ENCODE measurements around the gene TM7SF3. TPM values are rescaled to one million over a fixed set of nuclear protein-coding genes. Genes with fewer than 3 reads are reported as not detected.

TM7SF3 gene
- total RNA-seq, 1 experiment from 2014 or later, result 114 TPM

GRCh38 chr12:27001663-27002062 lies 12.5 kb downstream of the TM7SF3 start:
- no peak for TF ChIP-seq CTCF (conservative IDR thresholded peaks at IDR 0.05; ENCODE audit: low read depth, low read length)
- TF ChIP-seq EZH2phosphoT487 (IDR thresholded peaks at IDR 0.05; ENCODE audit: borderline replicate concordance, low read length), result no peak
- TF ChIP-seq EZH2 (IDR thresholded peaks at IDR 0.05; ENCODE audit: low read length, unreplicated experiment), result no peak
- peaks cover 13% of the 10 kb centered on the region; the same call in 1 of the 2 replicates for H3K79me2 ChIP-seq (ENCODE audit: low read length)
- H3K27me3 ChIP-seq (ENCODE audit: low read length), result no peaks in the 10 kb centered on the region
- no peaks in the 10 kb centered on the region for H3K9me3 ChIP-seq (ENCODE audit: low read length)
- no peak overlapping the region for H3K4me3 ChIP-seq (ENCODE audit: low read length)
- no peaks in the 10 kb centered on the region for H4K20me1 ChIP-seq (ENCODE audit: low read length)
- H3F3A ChIP-seq (ENCODE audit: low read length, unreplicated experiment), result no peaks in the 10 kb centered on the region
- H3K36me3 ChIP-seq (ENCODE audit: low read depth, low read length), result no peaks in the 10 kb centered on the region
- intact Hi-C loops (cut with micrococcal nuclease), result no loop called here
- no peak for ATAC-seq
- H3K4me1 ChIP-seq (ENCODE audit: insufficient read depth, low read length), result peaks cover 11% of the 10 kb centered on the region
- no peak overlapping the region for H3K4me2 ChIP-seq (ENCODE audit: low read length)
- no peaks in the 10 kb centered on the region for H3K9me2 ChIP-seq (replicated peaks; ENCODE audit: low read length)
- no peak for DNase-seq
- H3K27ac ChIP-seq (ENCODE audit: low read length), result no peak overlapping the region
- no peak overlapping the region for H3K9ac ChIP-seq (ENCODE audit: low read length)
- ChIA-PET POLR2A (ENCODE audit: unreplicated experiment) (no interaction called here), CTCF (no interaction called here)
- H2AFZ ChIP-seq (ENCODE audit: low read length), result no peak overlapping the region
- BruUV-seq (replicated peaks), result no TSS peak

GRCh38 chr12:27000961-27001360 lies 13.2 kb downstream of the TM7SF3 start:
- H3K4me1 ChIP-seq (ENCODE audit: insufficient read depth, low read length), result peaks cover 11% of the 10 kb centered on the region
- POLR2A ChIA-PET (ENCODE audit: unreplicated experiment), result no interaction called here
- DNase-seq, result no peak

More at GRCh38 chr12:27000961-27001360, 13.2 kb downstream of the TM7SF3 start:
- Histone ChIP-seq H3K79me2 (ENCODE audit: low read length) (peaks cover 13% of the 10 kb centered on the region; the same call in 1 of the 2 replicates), H3K9ac (ENCODE audit: low read length) (no peak overlapping the region), H3K27me3 (ENCODE audit: low read length) (no peaks in the 10 kb centered on the region), H3K4me2 (ENCODE audit: low read length) (no peak overlapping the region), H3K9me3 (ENCODE audit: low read length) (no peaks in the 10 kb centered on the region), H3K27ac (ENCODE audit: low read length) (no peak overlapping the region), H3K9me2 (replicated peaks; ENCODE audit: low read length) (no peaks in the 10 kb centered on the region), H2AFZ (ENCODE audit: low read length) (no peak overlapping the region), H3F3A (ENCODE audit: low read length, unreplicated experiment) (no peaks in the 10 kb centered on the region), H4K20me1 (ENCODE audit: low read length) (no peaks in the 10 kb centered on the region), H3K36me3 (ENCODE audit: low read depth, low read length) (no peaks in the 10 kb centered on the region; the same call in 1 of the 2 replicates), H3K4me3 (ENCODE audit: low read length) (no peak overlapping the region)
- BruUV-seq (replicated peaks), result no TSS peak
- CTCF ChIA-PET, result no interaction called here
- ATAC-seq, result no peak
- TF ChIP-seq EZH2 (IDR thresholded peaks at IDR 0.05; ENCODE audit: low read length, unreplicated experiment) (no peak), EZH2phosphoT487 (IDR thresholded peaks at IDR 0.05; ENCODE audit: borderline replicate concordance, low read length) (no peak), CTCF (conservative IDR thresholded peaks at IDR 0.05; ENCODE audit: low read depth, low read length) (no peak)
- intact Hi-C loops (cut with micrococcal nuclease), result no loop called here
